Neuron (in vitro differentiated cells): ENCODE measurements around the gene GJB4.
"Not testable (repeated sequence)": the region's sequence is repeated elsewhere in the genome, so short reads cannot be mapped to it uniquely, and the experiment has no call there.

Experiments
- H2AFZ ChIP-seq: one replicate; pipeline ENCODE4 v1.6.1; 2013; ENCODE audit warnings: low read depth, mild to moderate bottlenecking, inconsistent platforms, low read length, moderate library complexity
- H3K27me3 ChIP-seq: one replicate; pipeline ENCODE4 v1.6.1; 2013; ENCODE audit warnings: low read length; ENCODE audit not compliant: insufficient read depth
- H3K36me3 ChIP-seq: one replicate; pipeline ENCODE4 v1.6.1; 2013; ENCODE audit warnings: low read length; ENCODE audit not compliant: insufficient read depth
- H3K4me1 ChIP-seq: one replicate; pipeline ENCODE4 v1.6.1; 2013; ENCODE audit warnings: low read length; ENCODE audit not compliant: insufficient read depth
- H3K4me3 ChIP-seq: 2 replicates; pipeline ENCODE4 v1.5.1; 2013; ENCODE audit warnings: mild to moderate bottlenecking, low read length, moderate library complexity
- H3K9me3 ChIP-seq: one replicate; pipeline ENCODE4 v1.6.1; 2013; ENCODE audit warnings: low read length

Gene GJB4

DNA sequence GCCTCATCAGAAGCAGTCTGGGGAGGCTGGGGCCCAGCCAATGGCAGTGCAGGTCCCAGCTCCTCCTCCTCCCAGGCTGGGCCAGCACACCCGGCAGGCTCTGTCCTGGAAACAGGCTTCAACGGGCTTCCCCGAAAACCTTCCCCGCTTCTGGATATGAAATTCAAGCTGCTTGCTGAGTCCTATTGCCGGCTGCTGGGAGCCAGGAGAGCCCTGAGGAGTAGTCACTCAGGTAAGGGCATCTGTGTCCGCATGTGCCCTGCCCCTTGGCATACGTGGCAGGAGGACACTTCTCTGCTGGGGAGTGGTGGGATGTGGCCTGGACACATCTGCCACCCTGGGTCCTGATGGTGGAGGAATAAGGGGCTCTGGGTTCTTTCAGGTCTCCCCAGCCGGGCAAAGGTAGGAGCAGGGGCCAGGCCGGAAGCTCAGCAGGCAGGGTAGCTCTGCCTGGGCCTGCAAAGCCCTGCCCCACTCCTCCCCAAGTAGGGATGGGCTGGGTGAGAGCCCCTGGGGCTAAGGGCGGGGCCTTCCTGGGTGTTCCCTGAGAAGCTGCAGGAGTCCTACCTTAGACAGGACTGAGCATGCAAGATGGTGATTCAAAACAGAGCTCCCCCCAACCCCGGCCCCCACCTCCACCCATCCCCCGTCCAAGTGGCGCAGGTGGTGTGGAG lies 4.4 kb upstream of the GJB4 start, which contains the start of gene GJB5:
GJB5 (plus strand) TSS at position 84 of the 674 bp plus-strand sequence. CDS start 2,284 bp downstream, outside the sequence.
- no peaks in the 10 kb centered on the region for H3K9me3 ChIP-seq
- H3K36me3 ChIP-seq, result no peaks in the 10 kb centered on the region
- H3K4me3 ChIP-seq, result no peak within 1 kb of the TSS
- H2AFZ ChIP-seq, result no peak within 1 kb of the TSS
- H3K27me3 ChIP-seq, result peaks cover 3% of the 10 kb centered on the region
- no peaks in the 10 kb centered on the region for H3K4me1 ChIP-seq

GRCh38 chr1:34755961-34756360 lies 3.6 kb upstream of the GJB4 start:
- Histone ChIP-seq H3K36me3 (no peaks in the 10 kb centered on the region), H3K4me3 (no peak overlapping the region), H3K27me3 (peaks cover 5% of the 10 kb centered on the region), H3K9me3 (no peaks in the 10 kb centered on the region), H2AFZ (no peak overlapping the region), H3K4me1 (no peaks in the 10 kb centered on the region)

DNA sequence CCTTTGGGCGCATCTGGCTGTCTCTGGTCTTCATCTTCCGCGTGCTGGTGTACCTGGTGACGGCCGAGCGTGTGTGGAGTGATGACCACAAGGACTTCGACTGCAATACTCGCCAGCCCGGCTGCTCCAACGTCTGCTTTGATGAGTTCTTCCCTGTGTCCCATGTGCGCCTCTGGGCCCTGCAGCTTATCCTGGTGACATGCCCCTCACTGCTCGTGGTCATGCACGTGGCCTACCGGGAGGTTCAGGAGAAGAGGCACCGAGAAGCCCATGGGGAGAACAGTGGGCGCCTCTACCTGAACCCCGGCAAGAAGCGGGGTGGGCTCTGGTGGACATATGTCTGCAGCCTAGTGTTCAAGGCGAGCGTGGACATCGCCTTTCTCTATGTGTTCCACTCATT lies 2.2 kb upstream of the GJB4 start:
- Histone ChIP-seq H3K9me3 (no peaks in the 10 kb centered on the region), H3K4me1 (no peaks in the 10 kb centered on the region), H3K4me3 (no peak overlapping the region), H3K36me3 (no peaks in the 10 kb centered on the region), H3K27me3 (peaks cover 6% of the 10 kb centered on the region), H2AFZ (no peak overlapping the region)

DNA sequence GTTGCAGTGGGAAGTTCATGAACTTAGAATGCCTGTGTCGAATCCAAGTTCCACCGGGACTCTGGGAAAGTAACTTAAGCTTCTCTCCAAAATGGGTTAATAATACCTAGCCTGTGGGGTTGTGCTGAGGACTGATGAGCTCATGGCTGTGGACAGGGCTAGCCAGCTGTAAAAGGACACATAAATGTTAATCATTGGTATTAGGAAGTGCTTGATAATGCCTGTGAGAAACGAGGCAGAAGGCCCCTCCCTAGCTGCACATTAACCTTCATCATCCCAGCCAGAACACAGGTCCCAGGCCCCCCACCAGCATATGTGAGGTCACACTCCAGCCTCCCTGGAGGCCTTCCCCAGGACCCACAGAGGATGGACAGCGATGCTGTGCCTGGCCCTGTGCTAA lies 789 bp upstream of the GJB4 start:
- Histone ChIP-seq H3K27me3 (peaks cover 11% of the 10 kb centered on the region), H3K4me1 (no peaks in the 10 kb centered on the region), H3K4me3 (no peak overlapping the region), H2AFZ (no peak overlapping the region), H3K9me3 (no peaks in the 10 kb centered on the region), H3K36me3 (no peaks in the 10 kb centered on the region)

- Histone ChIP-seq H3K4me3 (no peak overlapping the region), H3K36me3 (no peaks in the 10 kb centered on the region), H2AFZ (no peak overlapping the region), H3K4me1 (no peaks in the 10 kb centered on the region), H3K9me3 (no peaks in the 10 kb centered on the region), H3K27me3 (peaks cover 11% of the 10 kb centered on the region)
Observed at GRCh38 chr1:34761176-34761761, 1.7 kb downstream of the GJB4 start.

DNA sequence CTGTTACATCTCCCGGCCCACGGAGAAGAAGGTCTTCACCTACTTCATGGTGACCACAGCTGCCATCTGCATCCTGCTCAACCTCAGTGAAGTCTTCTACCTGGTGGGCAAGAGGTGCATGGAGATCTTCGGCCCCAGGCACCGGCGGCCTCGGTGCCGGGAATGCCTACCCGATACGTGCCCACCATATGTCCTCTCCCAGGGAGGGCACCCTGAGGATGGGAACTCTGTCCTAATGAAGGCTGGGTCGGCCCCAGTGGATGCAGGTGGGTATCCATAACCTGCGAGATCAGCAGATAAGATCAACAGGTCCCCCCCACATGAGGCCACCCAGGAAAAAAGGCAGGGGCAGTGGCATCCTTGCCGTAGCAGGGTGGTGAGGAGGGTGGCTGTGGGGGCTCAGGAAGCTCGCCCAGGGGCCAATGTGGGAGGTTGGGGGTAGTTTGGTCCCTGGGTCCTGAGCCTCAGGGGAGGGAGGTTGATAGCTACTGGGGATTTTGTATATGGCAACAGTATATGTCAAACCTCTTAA lies 2.3 kb downstream of the GJB4 start:
- no peaks in the 10 kb centered on the region for H3K9me3 ChIP-seq
- H3K4me1 ChIP-seq, result no peaks in the 10 kb centered on the region
- H3K36me3 ChIP-seq, result no peaks in the 10 kb centered on the region
- H2AFZ ChIP-seq, result no peak overlapping the region
- peaks cover 11% of the 10 kb centered on the region for H3K27me3 ChIP-seq
- H3K4me3 ChIP-seq, result no peak overlapping the region

DNA sequence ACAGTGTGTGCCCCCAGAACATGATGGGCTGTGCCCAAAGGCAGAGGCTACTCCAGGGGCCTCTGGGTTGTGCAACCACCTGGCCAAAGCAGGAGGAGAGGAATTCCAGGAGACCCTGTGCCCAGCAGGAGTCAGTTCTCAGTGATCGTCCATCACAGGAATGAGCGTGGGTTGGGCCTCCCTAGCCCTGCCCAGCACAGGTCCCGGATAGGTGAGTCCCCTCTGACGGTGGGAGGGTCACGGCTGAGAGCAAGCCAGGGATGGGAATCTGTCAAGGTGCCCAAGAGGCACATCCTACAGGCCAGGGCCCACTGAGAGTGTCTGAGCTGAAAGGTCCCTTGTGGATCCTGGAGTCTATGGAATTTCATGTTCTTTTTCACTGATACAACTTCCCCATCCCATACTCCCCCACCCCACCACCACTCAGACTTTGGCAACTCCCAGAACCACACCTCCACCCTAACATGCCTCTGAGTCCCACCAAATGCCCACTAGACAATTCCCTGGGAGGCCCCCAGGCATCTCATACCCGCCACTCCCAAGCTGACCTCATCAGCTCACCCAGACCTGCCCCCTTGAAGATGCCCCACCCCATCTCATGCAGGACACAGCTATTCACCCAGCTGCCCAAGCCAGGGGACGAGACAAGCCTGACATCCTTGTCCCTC lies 3.1 kb downstream of the GJB4 start:
- Histone ChIP-seq H2AFZ (no peak overlapping the region), H3K4me3 (no peak overlapping the region), H3K4me1 (no peaks in the 10 kb centered on the region), H3K9me3 (no peaks in the 10 kb centered on the region), H3K27me3 (peaks cover 11% of the 10 kb centered on the region), H3K36me3 (no peaks in the 10 kb centered on the region)

DNA sequence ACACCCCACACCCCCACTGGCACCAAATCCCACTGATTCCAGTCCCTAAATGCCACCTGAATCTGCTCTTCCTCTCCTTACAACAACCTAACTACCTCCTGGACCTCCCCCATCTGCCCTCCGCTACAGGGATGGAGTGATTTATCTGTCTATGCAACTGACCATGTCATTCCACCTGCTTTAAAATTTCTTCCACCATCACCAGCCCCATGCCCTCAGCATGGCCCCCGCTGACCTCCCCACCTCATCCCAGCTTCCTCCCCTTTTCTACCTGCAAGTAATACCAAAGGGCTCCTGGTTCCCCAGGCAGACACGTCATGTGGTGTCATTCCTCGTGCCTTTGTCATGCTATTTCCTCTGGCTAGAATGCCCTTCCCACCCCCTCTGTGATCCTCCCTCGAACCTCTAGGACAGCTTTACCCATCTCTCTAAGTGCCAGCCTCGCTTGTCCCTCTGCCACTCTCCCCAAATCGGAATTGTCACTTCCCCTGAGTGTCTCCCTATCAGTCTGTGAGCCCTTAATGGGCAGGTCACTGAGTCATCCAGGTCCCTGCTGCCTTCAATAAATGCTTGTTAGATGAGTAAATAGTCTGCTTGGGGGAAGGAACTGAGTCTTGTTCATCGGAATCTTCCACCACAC lies 3.7 kb downstream of the GJB4 start:
- H3K4me1 ChIP-seq, result no peaks in the 10 kb centered on the region
- H2AFZ ChIP-seq, result no peak overlapping the region
- H3K9me3 ChIP-seq, result no peaks in the 10 kb centered on the region
- H3K27me3 ChIP-seq, result peaks cover 11% of the 10 kb centered on the region
- H3K4me3 ChIP-seq, result no peak overlapping the region
- no peaks in the 10 kb centered on the region for H3K36me3 ChIP-seq

DNA sequence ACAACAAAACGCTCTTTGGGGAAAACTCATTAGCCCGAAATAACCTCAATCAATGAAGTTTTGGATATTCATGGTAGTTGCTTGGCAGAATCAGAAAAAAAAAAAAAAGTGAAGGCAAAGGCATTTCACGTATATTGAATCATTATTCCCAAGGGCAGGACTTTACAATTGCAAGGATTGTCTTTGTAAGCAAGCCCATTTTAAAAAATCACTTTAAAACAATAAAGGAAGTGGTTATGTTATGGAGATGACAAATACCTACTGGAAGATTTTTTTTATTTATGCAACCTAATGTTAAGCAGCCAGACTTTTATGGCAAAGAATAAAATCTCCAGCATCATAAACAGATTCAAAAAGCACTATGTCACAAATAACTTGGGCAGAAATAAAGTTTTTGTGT lies 9.3 kb downstream of the GJB4 start:
- H3K4me3 ChIP-seq, result no peak overlapping the region
- no peaks in the 10 kb centered on the region for H3K36me3 ChIP-seq
- H3K4me1 ChIP-seq, result no peaks in the 10 kb centered on the region
- no peak overlapping the region for H2AFZ ChIP-seq
- H3K9me3 ChIP-seq, result no peaks in the 10 kb centered on the region
- H3K27me3 ChIP-seq, result peaks cover 6% of the 10 kb centered on the region

DNA sequence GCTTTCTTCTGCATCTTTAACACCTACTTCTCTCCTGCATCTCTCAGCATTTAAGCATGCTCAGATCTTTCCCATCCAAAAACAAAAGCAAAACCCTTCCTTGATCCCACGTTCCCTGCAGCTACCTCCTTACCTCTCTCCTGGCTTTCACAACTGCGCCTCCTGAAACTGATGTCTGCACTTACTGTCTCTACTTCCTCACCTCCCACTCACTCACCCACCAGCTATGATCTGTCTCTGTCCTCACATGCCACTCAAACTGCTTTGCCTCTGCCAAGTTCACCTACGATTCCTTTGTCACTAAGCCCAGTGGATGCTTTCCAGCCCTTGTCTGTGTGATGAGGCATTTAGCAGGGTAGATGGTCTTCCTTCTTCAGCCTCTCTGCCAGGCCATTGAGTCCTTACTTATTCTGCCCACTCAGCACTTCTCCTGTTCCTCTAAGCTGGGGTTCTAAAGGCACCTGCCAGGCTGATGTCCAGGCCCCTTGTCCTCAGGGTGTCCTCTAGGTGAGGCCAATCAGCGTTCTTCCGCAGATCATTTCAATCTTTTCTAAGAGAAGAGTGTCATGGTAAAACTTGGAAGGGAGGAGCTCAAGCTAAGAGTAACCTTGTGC lies 11.5 kb downstream of the GJB4 start:
- H3K4me1 ChIP-seq, result no peaks in the 10 kb centered on the region
- H3K27me3 ChIP-seq, result peaks cover 6% of the 10 kb centered on the region
- H3K4me3 ChIP-seq, result no peak overlapping the region
- no peaks in the 10 kb centered on the region for H3K36me3 ChIP-seq
- H2AFZ ChIP-seq, result no peak overlapping the region
- no peaks in the 10 kb centered on the region for H3K9me3 ChIP-seq

- Histone ChIP-seq H3K9me3 (no peaks in the 10 kb centered on the region), H3K36me3 (no peaks in the 10 kb centered on the region), H2AFZ (no peak overlapping the region), H3K4me1 (no peaks in the 10 kb centered on the region), H3K27me3 (peaks cover 6% of the 10 kb centered on the region), H3K4me3 (no peak overlapping the region)
Observed at GRCh38 chr1:34771573-34772371, 12.2 kb downstream of the GJB4 start.

GRCh38 chr1:34773114-34773513 lies 13.6 kb downstream of the GJB4 start:
- H3K4me1 ChIP-seq, H3K4me3 ChIP-seq, H3K9me3 ChIP-seq, H2AFZ ChIP-seq, H3K27me3 ChIP-seq, H3K36me3 ChIP-seq: not testable (repeated sequence)
